ENCODE results near the gene PRDX4.

DNA sequence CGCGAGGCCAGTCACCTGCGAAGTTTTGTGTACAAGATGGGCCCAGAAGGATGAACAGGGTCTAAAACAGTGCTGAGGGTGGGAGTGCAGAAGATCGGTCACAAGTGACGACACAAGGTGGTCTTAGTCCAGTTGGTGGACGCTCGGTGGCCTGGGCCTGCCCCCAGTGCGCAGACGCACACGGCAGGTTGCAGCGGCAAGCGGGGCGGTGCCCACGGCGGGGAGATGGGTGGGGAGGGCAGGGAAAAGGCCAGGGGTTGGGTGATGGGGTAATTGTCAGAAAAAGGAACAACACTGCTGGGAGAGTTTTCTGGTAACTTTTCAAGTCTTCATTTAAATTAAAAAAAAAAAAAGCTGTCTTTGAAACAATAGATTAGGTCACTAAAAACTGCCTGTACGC, 1.0 kb upstream of the PRDX4 start:
- TF ChIP-seq YY1 (tag by site-specific recombination; IDR thresholded peaks at IDR 0.05) (no peak), ZNF391 (tag by site-specific recombination; IDR thresholded peaks at IDR 0.05; ENCODE audit: borderline replicate concordance, low read depth) (no peak)
- TF ChIP-seq, protein P1, sequence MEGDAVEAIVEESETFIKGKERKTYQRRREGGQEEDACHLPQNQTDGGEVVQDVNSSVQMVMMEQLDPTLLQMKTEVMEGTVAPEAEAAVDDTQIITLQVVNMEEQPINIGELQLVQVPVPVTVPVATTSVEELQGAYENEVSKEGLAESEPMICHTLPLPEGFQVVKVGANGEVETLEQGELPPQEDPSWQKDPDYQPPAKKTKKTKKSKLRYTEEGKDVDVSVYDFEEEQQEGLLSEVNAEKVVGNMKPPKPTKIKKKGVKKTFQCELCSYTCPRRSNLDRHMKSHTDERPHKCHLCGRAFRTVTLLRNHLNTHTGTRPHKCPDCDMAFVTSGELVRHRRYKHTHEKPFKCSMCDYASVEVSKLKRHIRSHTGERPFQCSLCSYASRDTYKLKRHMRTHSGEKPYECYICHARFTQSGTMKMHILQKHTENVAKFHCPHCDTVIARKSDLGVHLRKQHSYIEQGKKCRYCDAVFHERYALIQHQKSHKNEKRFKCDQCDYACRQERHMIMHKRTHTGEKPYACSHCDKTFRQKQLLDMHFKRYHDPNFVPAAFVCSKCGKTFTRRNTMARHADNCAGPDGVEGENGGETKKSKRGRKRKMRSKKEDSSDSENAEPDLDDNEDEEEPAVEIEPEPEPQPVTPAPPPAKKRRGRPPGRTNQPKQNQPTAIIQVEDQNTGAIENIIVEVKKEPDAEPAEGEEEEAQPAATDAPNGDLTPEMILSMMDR (tag by site-specific recombination; IDR thresholded peaks at IDR 0.05), result no peak
- TF ChIP-seq, protein P2, sequence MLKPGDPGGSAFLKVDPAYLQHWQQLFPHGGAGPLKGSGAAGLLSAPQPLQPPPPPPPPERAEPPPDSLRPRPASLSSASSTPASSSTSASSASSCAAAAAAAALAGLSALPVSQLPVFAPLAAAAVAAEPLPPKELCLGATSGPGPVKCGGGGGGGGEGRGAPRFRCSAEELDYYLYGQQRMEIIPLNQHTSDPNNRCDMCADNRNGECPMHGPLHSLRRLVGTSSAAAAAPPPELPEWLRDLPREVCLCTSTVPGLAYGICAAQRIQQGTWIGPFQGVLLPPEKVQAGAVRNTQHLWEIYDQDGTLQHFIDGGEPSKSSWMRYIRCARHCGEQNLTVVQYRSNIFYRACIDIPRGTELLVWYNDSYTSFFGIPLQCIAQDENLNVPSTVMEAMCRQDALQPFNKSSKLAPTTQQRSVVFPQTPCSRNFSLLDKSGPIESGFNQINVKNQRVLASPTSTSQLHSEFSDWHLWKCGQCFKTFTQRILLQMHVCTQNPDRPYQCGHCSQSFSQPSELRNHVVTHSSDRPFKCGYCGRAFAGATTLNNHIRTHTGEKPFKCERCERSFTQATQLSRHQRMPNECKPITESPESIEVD (tag by site-specific recombination; IDR thresholded peaks at IDR 0.05), result no peak
- TF ChIP-seq, protein P3, sequence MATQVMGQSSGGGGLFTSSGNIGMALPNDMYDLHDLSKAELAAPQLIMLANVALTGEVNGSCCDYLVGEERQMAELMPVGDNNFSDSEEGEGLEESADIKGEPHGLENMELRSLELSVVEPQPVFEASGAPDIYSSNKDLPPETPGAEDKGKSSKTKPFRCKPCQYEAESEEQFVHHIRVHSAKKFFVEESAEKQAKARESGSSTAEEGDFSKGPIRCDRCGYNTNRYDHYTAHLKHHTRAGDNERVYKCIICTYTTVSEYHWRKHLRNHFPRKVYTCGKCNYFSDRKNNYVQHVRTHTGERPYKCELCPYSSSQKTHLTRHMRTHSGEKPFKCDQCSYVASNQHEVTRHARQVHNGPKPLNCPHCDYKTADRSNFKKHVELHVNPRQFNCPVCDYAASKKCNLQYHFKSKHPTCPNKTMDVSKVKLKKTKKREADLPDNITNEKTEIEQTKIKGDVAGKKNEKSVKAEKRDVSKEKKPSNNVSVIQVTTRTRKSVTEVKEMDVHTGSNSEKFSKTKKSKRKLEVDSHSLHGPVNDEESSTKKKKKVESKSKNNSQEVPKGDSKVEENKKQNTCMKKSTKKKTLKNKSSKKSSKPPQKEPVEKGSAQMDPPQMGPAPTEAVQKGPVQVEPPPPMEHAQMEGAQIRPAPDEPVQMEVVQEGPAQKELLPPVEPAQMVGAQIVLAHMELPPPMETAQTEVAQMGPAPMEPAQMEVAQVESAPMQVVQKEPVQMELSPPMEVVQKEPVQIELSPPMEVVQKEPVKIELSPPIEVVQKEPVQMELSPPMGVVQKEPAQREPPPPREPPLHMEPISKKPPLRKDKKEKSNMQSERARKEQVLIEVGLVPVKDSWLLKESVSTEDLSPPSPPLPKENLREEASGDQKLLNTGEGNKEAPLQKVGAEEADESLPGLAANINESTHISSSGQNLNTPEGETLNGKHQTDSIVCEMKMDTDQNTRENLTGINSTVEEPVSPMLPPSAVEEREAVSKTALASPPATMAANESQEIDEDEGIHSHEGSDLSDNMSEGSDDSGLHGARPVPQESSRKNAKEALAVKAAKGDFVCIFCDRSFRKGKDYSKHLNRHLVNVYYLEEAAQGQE (tag by site-specific recombination; IDR thresholded peaks at IDR 0.05), result no peak
- TF ChIP-seq, protein P4, sequence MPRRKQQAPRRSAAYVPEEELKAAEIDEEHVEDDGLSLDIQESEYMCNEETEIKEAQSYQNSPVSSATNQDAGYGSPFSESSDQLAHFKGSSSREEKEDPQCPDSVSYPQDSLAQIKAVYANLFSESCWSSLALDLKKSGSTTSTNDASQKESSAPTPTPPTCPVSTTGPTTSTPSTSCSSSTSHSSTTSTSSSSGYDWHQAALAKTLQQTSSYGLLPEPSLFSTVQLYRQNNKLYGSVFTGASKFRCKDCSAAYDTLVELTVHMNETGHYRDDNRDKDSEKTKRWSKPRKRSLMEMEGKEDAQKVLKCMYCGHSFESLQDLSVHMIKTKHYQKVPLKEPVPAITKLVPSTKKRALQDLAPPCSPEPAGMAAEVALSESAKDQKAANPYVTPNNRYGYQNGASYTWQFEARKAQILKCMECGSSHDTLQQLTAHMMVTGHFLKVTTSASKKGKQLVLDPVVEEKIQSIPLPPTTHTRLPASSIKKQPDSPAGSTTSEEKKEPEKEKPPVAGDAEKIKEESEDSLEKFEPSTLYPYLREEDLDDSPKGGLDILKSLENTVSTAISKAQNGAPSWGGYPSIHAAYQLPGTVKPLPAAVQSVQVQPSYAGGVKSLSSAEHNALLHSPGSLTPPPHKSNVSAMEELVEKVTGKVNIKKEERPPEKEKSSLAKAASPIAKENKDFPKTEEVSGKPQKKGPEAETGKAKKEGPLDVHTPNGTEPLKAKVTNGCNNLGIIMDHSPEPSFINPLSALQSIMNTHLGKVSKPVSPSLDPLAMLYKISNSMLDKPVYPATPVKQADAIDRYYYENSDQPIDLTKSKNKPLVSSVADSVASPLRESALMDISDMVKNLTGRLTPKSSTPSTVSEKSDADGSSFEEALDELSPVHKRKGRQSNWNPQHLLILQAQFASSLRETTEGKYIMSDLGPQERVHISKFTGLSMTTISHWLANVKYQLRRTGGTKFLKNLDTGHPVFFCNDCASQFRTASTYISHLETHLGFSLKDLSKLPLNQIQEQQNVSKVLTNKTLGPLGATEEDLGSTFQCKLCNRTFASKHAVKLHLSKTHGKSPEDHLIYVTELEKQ (tag by site-specific recombination; IDR thresholded peaks at IDR 0.05; ENCODE audit: borderline replicate concordance), result no peak
- TF ChIP-seq, protein P5, sequence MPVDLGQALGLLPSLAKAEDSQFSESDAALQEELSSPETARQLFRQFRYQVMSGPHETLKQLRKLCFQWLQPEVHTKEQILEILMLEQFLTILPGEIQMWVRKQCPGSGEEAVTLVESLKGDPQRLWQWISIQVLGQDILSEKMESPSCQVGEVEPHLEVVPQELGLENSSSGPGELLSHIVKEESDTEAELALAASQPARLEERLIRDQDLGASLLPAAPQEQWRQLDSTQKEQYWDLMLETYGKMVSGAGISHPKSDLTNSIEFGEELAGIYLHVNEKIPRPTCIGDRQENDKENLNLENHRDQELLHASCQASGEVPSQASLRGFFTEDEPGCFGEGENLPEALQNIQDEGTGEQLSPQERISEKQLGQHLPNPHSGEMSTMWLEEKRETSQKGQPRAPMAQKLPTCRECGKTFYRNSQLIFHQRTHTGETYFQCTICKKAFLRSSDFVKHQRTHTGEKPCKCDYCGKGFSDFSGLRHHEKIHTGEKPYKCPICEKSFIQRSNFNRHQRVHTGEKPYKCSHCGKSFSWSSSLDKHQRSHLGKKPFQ (tag by site-specific recombination; IDR thresholded peaks at IDR 0.05), result no peak
- TF ChIP-seq, protein P6, sequence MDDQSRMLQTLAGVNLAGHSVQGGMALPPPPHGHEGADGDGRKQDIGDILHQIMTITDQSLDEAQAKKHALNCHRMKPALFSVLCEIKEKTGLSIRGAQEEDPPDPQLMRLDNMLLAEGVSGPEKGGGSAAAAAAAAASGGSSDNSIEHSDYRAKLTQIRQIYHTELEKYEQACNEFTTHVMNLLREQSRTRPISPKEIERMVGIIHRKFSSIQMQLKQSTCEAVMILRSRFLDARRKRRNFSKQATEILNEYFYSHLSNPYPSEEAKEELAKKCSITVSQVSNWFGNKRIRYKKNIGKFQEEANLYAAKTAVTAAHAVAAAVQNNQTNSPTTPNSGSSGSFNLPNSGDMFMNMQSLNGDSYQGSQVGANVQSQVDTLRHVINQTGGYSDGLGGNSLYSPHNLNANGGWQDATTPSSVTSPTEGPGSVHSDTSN (CRISPR knock-in tag; IDR thresholded peaks at IDR 0.05), result no peak

All from HEK293 (cell line).